Measurements from ENCODE around the gene CARD10.

Gene CARD10

GRCh38 chr22:37467391-37467955 lies 51.7 kb downstream of the CARD10 start:
- TF ChIP-seq, protein P1, sequence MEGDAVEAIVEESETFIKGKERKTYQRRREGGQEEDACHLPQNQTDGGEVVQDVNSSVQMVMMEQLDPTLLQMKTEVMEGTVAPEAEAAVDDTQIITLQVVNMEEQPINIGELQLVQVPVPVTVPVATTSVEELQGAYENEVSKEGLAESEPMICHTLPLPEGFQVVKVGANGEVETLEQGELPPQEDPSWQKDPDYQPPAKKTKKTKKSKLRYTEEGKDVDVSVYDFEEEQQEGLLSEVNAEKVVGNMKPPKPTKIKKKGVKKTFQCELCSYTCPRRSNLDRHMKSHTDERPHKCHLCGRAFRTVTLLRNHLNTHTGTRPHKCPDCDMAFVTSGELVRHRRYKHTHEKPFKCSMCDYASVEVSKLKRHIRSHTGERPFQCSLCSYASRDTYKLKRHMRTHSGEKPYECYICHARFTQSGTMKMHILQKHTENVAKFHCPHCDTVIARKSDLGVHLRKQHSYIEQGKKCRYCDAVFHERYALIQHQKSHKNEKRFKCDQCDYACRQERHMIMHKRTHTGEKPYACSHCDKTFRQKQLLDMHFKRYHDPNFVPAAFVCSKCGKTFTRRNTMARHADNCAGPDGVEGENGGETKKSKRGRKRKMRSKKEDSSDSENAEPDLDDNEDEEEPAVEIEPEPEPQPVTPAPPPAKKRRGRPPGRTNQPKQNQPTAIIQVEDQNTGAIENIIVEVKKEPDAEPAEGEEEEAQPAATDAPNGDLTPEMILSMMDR (conservative IDR thresholded peaks at IDR 0.05; ENCODE audit: low read depth, low read length): no peak
- no peak overlapping the region for H3K4me3 ChIP-seq (ENCODE audit: low read length)
- DNase-seq (ENCODE audit: low read depth): no peak

GRCh38 chr22:37464181-37464580 lies 55.0 kb downstream of the CARD10 start:
- DNase-seq (ENCODE audit: low read depth): no peak
- TF ChIP-seq, protein P1 (conservative IDR thresholded peaks at IDR 0.05; ENCODE audit: low read depth, low read length): no peak
- no peak overlapping the region for H3K4me3 ChIP-seq (ENCODE audit: low read length)

DNA sequence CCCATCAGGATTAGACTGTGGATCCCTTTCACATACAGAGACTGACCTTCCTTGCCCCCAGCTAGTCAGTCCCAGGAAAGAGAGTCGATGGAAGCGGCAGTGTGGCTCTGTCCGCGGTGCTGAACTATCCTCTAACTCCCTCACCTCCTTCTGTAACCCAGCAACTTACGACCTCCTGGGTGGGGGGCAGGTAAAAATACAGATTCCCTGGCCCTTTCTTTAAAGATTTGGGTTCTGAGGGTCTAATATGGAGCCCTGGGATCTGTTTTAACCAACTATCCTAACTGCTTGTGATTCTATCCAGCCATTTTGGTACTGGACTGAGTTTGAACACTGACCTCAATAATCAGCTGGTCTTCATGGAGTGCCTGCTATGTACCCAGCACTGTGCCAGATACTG lies 56.2 kb downstream of the CARD10 start:
- TF ChIP-seq, protein P1 (conservative IDR thresholded peaks at IDR 0.05; ENCODE audit: low read depth, low read length): no peak
- H3K4me3 ChIP-seq (ENCODE audit: low read length): no peak overlapping the region
- no peak for DNase-seq (ENCODE audit: low read depth)

DNA sequence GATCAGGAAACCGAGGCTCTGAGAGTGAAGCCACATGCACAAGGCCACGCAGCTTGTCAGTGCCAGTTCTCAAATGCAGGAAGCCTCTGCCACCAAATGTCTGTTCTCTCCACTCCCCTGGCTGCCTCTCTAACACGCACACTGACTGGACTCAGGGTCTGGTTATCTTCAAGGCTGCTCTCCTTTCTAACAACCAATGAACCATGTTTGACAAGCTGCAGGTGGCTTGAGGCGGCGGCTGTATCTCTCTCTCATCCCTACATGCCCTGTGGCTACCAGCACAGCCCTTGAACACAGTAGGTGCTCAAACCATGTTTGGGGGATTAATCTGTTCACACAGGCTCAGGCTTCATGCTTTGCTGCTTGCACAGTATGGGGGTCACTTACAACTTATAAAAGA lies 56.8 kb downstream of the CARD10 start:
- no peak overlapping the region for H3K4me3 ChIP-seq (ENCODE audit: low read length)
- TF ChIP-seq, protein P1 (conservative IDR thresholded peaks at IDR 0.05; ENCODE audit: low read depth, low read length): no peak
- DNase-seq (ENCODE audit: low read depth): no peak

- DNase-seq (ENCODE audit: low read depth): no peak
- no peak overlapping the region for H3K4me3 ChIP-seq (ENCODE audit: low read length)
- TF ChIP-seq, protein P1 (conservative IDR thresholded peaks at IDR 0.05; ENCODE audit: low read depth, low read length): no peak
These were observed 57.3 kb downstream of the CARD10 start for GRCh38 chr22:37461961-37462360.

DNA sequence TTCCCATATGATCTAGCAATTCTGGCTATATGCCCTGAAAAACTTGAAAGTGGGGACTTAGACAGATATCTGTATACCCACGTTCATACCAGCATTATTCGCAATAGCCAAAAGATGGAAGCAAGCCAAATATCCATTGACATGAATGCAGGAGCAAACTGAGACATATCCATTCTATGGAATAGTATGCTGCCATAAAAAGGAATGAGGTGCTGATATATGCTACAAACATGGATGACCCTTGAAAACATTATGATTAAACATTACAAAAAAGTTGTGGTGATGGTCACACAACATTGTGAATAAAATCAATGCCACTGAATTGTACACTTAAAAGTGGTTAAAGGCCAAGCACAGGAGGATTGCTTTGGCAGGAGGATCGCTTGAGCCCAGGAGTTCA lies 58.5 kb downstream of the CARD10 start:
- no peak for DNase-seq (ENCODE audit: low read depth)
- TF ChIP-seq, protein P1 (conservative IDR thresholded peaks at IDR 0.05; ENCODE audit: low read depth, low read length): no peak

DNA sequence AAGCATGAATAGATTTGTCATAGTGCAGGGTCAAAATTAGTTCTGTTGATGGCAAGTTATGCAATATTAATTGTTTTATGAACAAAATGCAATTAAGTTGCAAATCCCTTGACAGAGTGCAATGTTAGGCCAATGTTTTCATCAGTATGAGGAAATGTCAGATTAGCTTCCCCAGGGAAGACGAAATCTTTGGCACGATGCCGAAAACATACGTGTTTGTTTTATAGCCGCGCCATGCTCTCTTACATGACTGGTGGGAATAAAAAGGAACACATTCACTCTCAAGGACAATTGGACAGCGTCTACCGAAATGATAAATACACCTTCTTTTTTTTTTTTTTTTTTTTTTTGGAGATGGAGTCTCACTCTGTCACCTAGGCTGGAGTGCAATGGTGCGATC lies 60.0 kb downstream of the CARD10 start:
- DNase-seq (ENCODE audit: low read depth): no peak
- no peak overlapping the region for H3K4me3 ChIP-seq (ENCODE audit: low read length)
- TF ChIP-seq, protein P1 (conservative IDR thresholded peaks at IDR 0.05; ENCODE audit: low read depth, low read length): no peak

More for the DNA sequence above, 58.5 kb downstream of the CARD10 start:
- H3K4me3 ChIP-seq (ENCODE audit: low read length): no peak overlapping the region

Measured in retinal pigment epithelial cell (primary cell).